ENCODE measurements around the gene SPPL3.
"Not testable (repeated sequence)": the region's sequence is repeated elsewhere in the genome, so short reads cannot be mapped to it uniquely, and the experiment has no call there.

The SPPL3 gene

DNA sequence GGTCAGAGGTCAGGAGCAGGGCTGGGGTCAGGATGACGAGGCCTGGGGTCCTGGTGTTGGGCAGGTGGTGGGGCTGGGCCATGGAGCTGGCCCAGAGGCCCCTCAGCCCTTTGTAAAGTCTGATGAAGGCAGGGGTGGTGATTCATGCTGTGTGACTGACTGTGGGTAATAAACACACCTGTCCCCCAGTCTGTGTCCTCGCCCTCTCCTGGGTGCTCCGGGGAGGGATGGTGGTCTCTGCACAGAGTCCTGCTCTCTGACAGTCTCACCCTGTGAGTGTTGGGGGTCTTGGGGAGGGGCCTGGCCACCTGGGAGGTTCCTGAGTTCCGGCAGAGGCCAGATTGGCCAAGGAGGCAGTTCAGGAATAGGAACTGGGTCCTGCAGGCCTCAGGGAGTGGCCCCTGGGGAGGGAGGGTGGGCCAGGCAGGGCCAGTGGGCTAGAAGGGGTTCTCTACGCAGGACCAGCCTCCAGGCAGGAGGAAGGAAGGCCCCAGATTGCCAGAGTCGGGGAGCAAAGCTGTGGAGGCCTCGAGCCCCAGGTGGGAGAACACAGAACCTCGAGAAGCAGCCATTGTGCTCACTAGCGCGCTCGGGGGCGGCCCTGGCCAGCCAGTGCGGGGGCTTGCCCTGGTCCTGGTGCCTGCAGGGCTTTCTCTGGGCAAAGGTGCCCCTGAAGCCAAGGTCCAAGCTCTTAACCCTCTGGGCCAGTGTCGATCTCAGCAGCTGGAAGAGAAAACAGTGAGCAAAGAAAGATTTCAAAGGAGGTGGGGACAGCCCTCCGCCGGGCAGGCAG, 164.1 kb downstream of the SPPL3 start:
- DNase-seq, result no peak

- DNase-seq, result no peak
Observed at GRCh38 chr12:120739031-120739762, 165.0 kb downstream of the SPPL3 start.

DNA sequence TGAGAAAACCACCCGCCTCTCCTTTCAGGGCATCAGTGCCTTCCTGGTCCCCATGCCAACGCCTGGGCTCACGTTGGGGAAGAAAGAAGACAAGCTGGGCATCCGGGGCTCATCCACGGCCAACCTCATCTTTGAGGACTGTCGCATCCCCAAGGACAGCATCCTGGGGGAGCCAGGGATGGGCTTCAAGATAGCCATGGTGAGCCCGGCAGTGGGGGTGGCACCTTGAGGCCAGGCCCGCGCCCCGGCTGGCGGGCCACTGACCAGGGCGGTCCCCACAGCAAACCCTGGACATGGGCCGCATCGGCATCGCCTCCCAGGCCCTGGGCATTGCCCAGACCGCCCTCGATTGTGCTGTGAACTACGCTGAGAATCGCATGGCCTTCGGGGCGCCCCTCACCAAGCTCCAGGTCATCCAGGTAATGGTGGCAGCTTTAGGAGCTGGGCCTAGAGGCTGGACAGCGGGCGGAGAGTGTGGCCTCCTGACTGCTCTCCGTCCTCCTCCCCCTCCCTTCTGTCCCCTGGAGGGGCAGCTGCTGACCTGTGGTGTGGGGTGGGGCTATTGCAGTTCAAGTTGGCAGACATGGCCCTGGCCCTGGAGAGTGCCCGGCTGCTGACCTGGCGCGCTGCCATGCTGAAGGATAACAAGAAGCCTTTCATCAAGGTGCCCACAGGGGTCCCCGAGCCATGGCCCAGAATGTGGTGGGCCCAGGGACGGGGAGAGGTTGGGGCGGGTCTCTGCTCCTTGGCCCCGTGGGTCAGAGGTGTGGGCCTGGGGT, 165.7 kb downstream of the SPPL3 start:
- DNase-seq, result no peak

- no peak for DNase-seq
Observed at GRCh38 chr12:120737557-120738251, 166.5 kb downstream of the SPPL3 start.

- no peak for DNase-seq
Observed at GRCh38 chr12:120736404-120737331, 167.5 kb downstream of the SPPL3 start.

DNA sequence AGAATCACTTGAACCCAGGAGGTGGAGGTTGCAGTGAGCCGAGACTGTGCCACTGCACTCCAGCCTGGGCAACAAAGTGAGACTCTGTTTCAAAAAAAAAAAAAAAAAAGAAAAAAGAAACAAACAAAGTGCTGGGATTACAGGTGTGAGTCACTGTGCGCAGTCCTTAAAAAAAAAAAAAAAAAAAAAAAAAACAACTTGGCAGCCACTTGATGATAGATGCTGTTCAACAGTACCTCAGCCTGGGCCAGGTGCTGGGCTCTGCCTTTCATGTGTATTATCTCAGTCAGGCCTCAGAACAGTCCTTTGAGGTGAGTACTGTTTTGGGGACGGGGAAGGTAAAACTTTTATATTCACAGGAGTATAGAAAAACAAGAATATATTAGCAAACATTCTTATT, 169.0 kb downstream of the SPPL3 start:
- no peak for DNase-seq

DNA sequence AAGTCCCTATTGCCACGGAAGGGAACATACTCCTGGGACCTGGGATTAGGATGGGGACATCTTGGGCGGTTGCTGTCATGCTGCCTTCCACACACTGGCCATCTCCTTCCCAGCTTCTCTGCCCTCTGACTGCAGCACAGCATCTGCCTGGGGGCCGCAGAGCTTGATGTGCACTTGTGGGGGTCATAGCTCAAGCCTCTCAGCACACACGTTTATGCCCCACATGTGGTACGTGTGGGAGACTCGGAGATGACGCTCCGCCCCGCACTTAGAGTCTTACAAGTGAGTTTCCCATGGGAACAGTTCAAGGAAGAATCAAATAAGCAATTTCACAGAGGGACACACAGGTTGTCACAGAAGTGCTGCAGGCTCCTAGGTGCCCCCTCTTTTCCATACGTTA, 169.9 kb downstream of the SPPL3 start:
- DNase-seq, result no peak

DNA sequence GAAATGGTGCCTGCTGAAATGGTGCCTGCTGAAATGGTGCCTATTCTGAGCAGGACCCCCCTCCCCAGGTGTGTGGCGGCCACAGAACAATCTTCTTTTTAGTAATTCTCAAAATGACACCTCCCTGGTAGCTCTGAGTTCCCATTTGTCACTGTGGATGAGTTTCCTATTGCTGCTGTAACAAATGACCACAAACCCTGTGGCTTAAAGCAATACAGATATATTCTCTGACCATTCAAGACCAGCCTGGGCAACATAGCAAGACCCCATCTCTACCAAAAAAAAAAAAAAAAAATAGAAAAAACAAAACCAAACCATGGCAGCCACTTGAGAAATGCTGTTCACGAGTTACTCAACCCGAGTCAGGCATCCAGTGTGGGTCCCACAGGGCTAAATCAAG, 170.6 kb downstream of the SPPL3 start:
- DNase-seq, result no peak

- DNase-seq, result not testable (repeated sequence)
Observed at GRCh38 chr12:120732198-120732597, 172.0 kb downstream of the SPPL3 start.

DNA sequence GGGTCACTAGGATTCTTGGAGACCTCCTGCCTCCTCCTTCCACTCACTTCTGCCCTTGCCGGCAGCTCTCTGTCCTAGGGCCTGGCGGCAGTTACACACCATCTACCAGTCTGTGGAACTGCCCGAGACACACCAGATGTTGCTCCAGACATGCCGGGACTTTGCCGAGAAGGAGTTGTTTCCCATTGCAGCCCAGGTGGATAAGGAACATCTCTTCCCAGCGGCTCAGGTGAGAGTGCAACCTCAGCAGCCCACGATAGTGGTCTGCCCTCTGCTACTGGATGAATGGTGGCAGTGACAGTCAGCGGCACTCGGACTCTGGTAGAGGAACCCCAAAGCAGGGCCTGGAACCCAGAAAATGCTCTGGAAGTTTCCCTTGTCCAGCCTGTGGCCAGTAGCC, 177.2 kb downstream of the SPPL3 start:
- DNase-seq, result no peak

GRCh38 chr12:120726510-120726793, 177.7 kb downstream of the SPPL3 start:
- no peak for DNase-seq

DNA sequence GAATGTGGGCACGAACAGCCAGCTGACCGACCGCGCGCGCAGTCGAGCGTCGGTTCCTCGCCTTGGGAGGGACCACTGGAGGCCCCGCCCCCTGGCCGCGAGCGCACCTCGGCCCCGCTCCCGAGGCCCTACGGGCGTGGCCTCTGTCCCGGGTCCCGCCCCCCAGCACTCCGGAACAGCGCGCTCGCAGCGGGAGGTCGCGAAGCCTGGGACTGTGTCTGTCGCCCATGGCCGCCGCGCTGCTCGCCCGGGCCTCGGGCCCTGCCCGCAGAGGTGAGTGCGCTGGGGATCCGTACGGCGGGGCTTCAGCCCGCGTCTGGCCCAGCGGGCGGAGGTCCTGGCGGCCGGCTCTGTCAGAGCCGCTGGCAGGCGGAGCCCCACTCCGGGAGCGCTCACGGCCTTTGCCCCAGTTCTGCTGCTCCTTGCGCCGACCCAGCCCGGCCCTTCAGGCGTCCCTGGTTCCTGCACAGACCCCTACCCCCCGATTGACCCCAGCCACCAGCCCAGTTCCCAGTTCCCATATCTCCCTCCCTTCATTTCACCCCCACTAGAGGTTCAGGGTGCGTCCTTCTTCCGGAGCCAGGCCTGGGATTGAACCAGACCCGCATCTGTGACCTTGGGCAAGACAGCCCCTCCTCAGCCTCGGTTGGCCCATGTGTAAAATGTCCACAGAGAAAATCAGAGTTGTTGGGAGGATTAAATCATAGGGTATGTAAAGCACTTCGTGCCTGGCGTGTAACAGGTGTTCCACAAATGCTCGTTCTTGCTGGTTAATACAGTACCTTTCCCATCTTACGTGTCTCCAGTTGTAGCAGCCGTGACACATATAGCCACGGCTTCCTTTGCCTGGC, 178.3 kb downstream of the SPPL3 start, which contains the start of gene ACADS:
ACADS (plus strand) TSS at position 168 of the 851 bp plus-strand sequence; CDS start at position 228, 60 bp downstream.
- DNase-seq, result peak; percentile 75

DNA sequence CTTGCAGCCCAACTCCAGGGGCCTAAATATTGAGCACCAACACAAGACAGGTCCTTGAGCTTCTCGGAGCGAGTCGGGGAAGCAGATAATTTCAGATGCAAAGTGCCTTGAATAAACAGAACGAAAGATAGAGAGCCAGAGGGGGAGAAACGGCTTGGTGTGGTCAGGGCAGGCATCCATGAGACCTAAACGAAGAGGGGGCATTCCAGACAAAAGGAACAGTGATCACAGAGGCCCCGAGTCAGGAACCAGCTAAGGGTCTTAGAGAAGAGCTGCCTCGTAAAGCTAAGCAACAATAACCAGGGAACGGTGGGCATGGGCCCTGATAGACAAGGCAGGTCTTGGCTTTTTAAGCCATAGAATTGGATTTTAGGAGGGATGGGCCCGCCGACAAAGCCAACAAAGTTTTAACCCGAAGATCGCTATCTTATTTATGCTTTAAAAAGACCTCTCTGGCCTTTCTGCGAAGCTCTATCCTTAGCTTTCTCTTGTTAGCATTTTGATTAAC, 179.0 kb downstream of the SPPL3 start:
- DNase-seq, result no peak

DNA sequence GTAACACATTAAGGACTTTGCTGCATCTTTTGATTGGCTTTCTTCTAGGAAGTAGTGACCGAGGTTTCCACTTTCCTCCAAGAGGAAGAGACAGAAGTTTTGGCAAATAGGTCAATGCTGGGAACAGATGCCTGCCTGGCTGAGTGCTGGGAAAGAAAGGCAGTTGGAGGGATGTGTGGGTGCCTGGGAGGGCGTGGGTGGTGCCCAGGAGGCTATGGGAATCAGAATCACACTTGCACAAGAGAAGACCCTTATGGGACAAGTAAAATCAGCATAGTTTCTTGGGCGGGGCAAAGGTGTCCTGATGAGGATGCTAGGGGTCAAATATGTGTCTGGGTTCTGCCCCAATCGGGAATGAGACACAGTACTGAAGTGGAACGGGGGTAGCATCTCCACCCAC, 179.4 kb downstream of the SPPL3 start:
- no peak for DNase-seq

GRCh38 chr12:120722784-120723183, 181.4 kb downstream of the SPPL3 start:
- DNase-seq, result no peak

DNA sequence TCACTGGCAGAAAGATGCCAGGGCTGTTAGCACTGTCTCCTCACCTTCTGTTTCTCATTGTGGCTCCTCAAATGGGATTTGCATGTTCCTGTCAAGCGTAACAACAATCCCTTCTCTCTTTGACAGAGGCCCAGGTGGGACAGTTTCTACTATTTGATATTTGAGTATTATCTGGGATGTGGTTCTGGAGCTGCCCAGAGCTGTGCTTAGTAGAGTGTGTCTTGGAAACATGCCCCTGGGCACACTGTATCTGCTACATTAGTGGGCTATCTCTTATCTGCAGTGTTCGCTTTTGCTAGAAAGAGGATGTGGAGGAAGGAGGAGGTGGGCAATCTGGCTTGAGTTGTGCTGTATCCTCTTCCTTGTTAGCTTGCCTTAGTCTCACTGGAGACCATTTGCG, 182.3 kb downstream of the SPPL3 start:
- DNase-seq, result no peak

DNA sequence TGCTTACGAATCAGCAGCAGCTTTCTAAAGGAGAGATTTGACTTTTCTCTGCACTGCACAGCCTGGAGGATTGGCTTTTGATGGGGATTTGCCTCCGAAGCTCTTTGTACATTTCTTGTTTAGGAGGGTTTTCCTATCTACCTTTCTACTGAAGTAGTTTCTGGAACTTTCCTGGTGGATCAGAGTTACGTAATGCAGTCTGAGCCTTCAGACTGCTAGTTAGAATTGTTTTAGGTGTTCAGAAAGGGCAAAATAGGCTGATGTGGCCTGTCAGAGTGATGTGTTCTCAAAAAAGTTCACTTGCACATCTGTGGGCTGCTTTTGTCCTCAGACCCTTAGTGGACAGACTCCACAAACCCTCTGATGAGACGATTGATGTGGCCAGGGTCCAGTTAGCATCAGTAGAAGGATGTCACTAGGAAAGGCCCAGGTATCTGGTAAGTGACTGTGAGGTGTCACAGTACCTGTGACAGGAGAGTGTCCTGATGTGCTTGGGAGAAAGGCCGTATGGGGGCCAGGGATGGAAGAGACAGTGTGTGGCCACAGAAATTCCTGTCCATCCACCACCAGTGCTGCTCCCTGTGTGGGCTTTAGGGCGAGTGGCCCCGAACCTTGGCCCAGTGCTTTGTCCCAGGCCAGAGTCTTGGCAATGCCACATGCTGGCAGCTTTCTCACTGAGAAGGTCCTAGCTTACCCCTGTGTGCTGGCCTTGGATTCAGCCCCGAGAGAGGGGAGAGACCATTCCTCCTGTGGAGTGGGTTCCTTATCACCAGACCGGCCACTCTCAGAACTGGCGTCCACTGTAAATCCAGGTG, 183.0 kb downstream of the SPPL3 start:
- DNase-seq, result no peak

DNA sequence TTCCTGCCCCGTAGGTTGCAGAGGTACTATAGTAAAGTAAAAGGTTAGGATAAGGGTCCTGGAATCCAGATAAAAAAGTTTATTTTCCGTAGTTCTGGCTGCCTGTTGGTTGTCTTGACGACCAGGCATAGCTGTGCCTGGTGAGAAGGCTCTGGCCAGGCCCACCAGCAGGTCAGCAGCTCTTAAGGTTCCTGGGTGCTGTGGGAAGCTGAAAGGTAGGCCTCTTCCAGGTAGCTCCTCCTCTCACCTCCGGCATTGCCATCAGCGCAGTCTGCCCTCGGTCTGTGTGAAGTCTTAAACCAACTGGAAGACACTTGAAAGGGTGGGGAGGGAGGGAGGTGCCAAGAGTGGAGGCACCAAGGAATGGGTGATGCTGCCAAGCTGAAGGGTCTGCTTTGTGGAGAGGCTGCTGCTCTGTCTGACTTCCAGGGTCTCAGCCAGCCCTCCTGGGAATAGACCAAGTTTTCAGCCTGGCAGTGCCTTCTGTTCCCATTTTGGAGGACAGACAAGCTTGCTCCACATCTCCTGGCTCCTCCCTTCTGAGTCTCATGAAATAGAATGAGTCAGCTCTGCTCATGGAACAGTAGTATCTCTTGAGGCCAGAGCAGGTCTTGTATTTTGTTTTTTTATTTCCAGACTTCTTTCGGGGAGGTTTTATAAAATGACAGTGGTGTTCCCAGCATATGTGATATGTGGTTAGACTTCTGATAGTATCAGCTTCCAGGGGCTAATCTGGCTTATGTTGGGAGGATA, 183.7 kb downstream of the SPPL3 start:
- DNase-seq, result no peak

Data from DMS153 (cell line).